H9 (cell line): Measurements from ENCODE around the gene NRCAM. TPM values are rescaled to one million over a fixed set of nuclear protein-coding genes. Genes with fewer than 3 reads are reported as not detected.

Source experiments
- DNase-seq: peaks from one replicate; pipeline ENCODE4 v3.0.0-alpha.2; 2017
- H2AFZ ChIP-seq: one replicate; pipeline ENCODE4 v1.6.1; 2013; ENCODE audit warnings: mild to moderate bottlenecking, low read length, control low read depth, moderate library complexity
- H2AK5ac ChIP-seq: 2 replicates; pipeline ENCODE4 v1.6.1; 2013; ENCODE audit warnings: low read length, control low read depth, mixed read lengths; ENCODE audit not compliant: insufficient read length
- H2BK120ac ChIP-seq: one replicate; pipeline ENCODE4 v1.6.1; 2013; ENCODE audit warnings: low read depth, mild to moderate bottlenecking, low read length, control low read depth, inconsistent platforms; ENCODE audit not compliant: poor library complexity, severe bottlenecking
- H2BK12ac ChIP-seq: 2 replicates; pipeline ENCODE4 v1.6.1; 2013; ENCODE audit warnings: low read length, control low read depth, mixed read lengths, low read depth; ENCODE audit not compliant: insufficient read length
- H2BK15ac ChIP-seq: 2 replicates; pipeline ENCODE4 v1.6.1; 2013; ENCODE audit warnings: low read depth, low read length, control low read depth
- H2BK20ac ChIP-seq: one replicate; pipeline ENCODE4 v1.6.1; 2013; ENCODE audit warnings: low read depth, mild to moderate bottlenecking, low read length, control low read depth, inconsistent platforms; ENCODE audit not compliant: poor library complexity, severe bottlenecking
- H2BK5ac ChIP-seq: 2 replicates; pipeline ENCODE4 v1.6.1; 2013; ENCODE audit warnings: low read length, control low read depth, mixed read lengths; ENCODE audit not compliant: insufficient read length
- H3K14ac ChIP-seq: 2 replicates; pipeline ENCODE4 v1.6.1; 2013; ENCODE audit warnings: low read length, control low read depth; ENCODE audit not compliant: insufficient read depth
- H3K18ac ChIP-seq: 2 replicates; pipeline ENCODE4 v1.6.1; 2013; ENCODE audit warnings: low read depth, mild to moderate bottlenecking, mixed read lengths, low read length, control low read depth; ENCODE audit not compliant: insufficient read length
- H3K23ac ChIP-seq: 2 replicates; pipeline ENCODE4 v1.6.1; 2013; ENCODE audit warnings: low read length, control low read depth, mixed read lengths, low read depth; ENCODE audit not compliant: insufficient read length
- H3K23me2 ChIP-seq: 2 replicates; pipeline ENCODE4 v1.6.1; 2013; ENCODE audit warnings: low read depth, mild to moderate bottlenecking, mixed read lengths, low read length, control low read depth; ENCODE audit not compliant: insufficient read length, poor library complexity, severe bottlenecking
- H3K27ac ChIP-seq: 2 replicates; pipeline ENCODE4 v1.5.1; 2013; ENCODE audit warnings: low read length, control low read depth, mixed read lengths, low read depth; ENCODE audit not compliant: insufficient read length
- H3K27me3 ChIP-seq: 2 replicates; pipeline ENCODE4 v1.6.1; 2013; ENCODE audit warnings: low read length, control low read depth, inconsistent platforms; ENCODE audit not compliant: insufficient read depth
- H3K4ac ChIP-seq: 2 replicates; pipeline ENCODE4 v1.6.1; 2013; ENCODE audit warnings: low read depth, mild to moderate bottlenecking, control low read depth, inconsistent platforms, low read length, moderate library complexity
- H3K4me1 ChIP-seq: 2 replicates; pipeline ENCODE4 v1.6.1; 2013; ENCODE audit warnings: low read length, control low read depth, inconsistent platforms; ENCODE audit not compliant: insufficient read depth
- H3K4me2 ChIP-seq: 2 replicates; pipeline ENCODE4 v1.6.1; 2013; ENCODE audit warnings: low read length, control low read depth, mixed read lengths; ENCODE audit not compliant: insufficient read length, insufficient read depth
- H3K56ac ChIP-seq: 2 replicates; pipeline ENCODE4 v1.6.1; 2013; ENCODE audit warnings: low read depth, mild to moderate bottlenecking, mixed read lengths, low read length, control low read depth; ENCODE audit not compliant: insufficient read length
- H3K79me1 ChIP-seq: 2 replicates; pipeline ENCODE4 v1.6.1; 2013; ENCODE audit warnings: low read depth, mild to moderate bottlenecking, moderate library complexity, low read length, control low read depth, inconsistent platforms; ENCODE audit not compliant: insufficient read depth, poor library complexity, severe bottlenecking
- H3K79me2 ChIP-seq: 2 replicates; pipeline ENCODE4 v1.6.1; 2013; ENCODE audit warnings: low read length, control low read depth, inconsistent platforms; ENCODE audit not compliant: insufficient read depth
- H3K9ac ChIP-seq: 2 replicates; pipeline ENCODE4 v1.6.1; 2013; ENCODE audit warnings: low read length, control low read depth, mixed read lengths; ENCODE audit not compliant: insufficient read length; ENCODE audit errors: extremely low read depth
- H3K9me3 ChIP-seq: one replicate; pipeline ENCODE4 v1.6.1; 2013; ENCODE audit warnings: low read depth, low read length, inconsistent platforms; ENCODE audit not compliant: control insufficient read depth
- H3T11ph ChIP-seq: one replicate; pipeline ENCODE4 v1.6.1; 2013; ENCODE audit warnings: mild to moderate bottlenecking, low read length, control low read depth, inconsistent platforms
- H4K20me1 ChIP-seq: one replicate; pipeline ENCODE4 v1.6.1; 2013; ENCODE audit not compliant: control insufficient read depth, insufficient read length, insufficient read depth
- H4K5ac ChIP-seq: 2 replicates; pipeline ENCODE4 v1.6.1; 2013; ENCODE audit warnings: low read depth, mild to moderate bottlenecking, mixed read lengths, low read length, control low read depth; ENCODE audit not compliant: insufficient read length
- H4K8ac ChIP-seq: replicated peaks from 2 replicates; pipeline ENCODE4 v1.6.1; 2013; ENCODE audit warnings: low read length, control low read depth, mixed read lengths, low read depth; ENCODE audit not compliant: insufficient read length
- H4K91ac ChIP-seq: 2 replicates; pipeline ENCODE4 v1.6.1; 2013; ENCODE audit warnings: low read depth, mild to moderate bottlenecking, moderate library complexity, mixed read lengths, low read length, control low read depth; ENCODE audit not compliant: insufficient read length
- H3K27ac Mint-ChIP-seq, 3 experiments: 2 replicates in 2 of 3; 3 replicates in 1 of 3; pipeline ENCODE4 v1.8.0; 2020 to 2021; ENCODE audit warnings: mixed read lengths in 3 of 3, mild to moderate bottlenecking in 1 of 3, moderate library complexity in 1 of 3
- H3K27me3 Mint-ChIP-seq: 2 replicates; pipeline ENCODE4 v1.8.0; 2021; ENCODE audit warnings: low read depth, mild to moderate bottlenecking, moderate library complexity, mixed read lengths
- H3K36me3 Mint-ChIP-seq, 3 experiments: 2 replicates in 2 of 3; 3 replicates in 1 of 3; pipeline ENCODE4 v1.8.0; 2020 to 2021; ENCODE audit warnings: low read depth in 3 of 3, mixed read lengths in 3 of 3; ENCODE audit not compliant: insufficient read depth in 1 of 3
- H3K4me1 Mint-ChIP-seq, 2 experiments: 2 replicates each; pipeline ENCODE4 v1.8.0; 2020; ENCODE audit warnings: mixed read lengths in 2 of 2
- H3K4me3 Mint-ChIP-seq, 2 experiments: 2 replicates in 1 of 2; 3 replicates in 1 of 2; pipeline ENCODE4 v1.8.0; 2020 to 2021; ENCODE audit warnings: mild to moderate bottlenecking in 2 of 2, mixed read lengths in 2 of 2, moderate library complexity in 1 of 2
- H3K9me3 Mint-ChIP-seq, 2 experiments: 2 replicates in 1 of 2; 3 replicates in 1 of 2; pipeline ENCODE4 v1.8.0; 2020; ENCODE audit warnings: mild to moderate bottlenecking in 2 of 2, mixed read lengths in 2 of 2, moderate library complexity in 1 of 2
- CTCF ChIP-seq: fragments of 200-600 bp; sonication (generic); conservative IDR thresholded peaks from 3 replicates; pipeline ENCODE4 v1.8.0; 2021; ENCODE audit warnings: antibody characterized with exemption, mild to moderate bottlenecking
- WGBS: extraction: QIAGEN DNeasy Blood & Tissue Kit; methylation state at CpG from one replicate; pipeline ENCODE4 v1.1.7; 2013; ENCODE audit warnings: missing lambda C conversion rate, low lambda C conversion rate, mixed read lengths; ENCODE audit not compliant: insufficient read length; ENCODE audit errors: extremely low coverage; 5-methylcytosine and 5-hydroxymethylcytosine counted together
- total RNA-seq: library from RNA; stranded (reverse); gene quantifications from 2 replicates; pipeline ENCODE4 v1.2.1, GENCODE V29; 2021

NRCAM gene
- total RNA-seq, 1 experiment from 2014 or later, result 2.3 TPM

GRCh38 chr7:108314049-108314448 is 142.2 kb downstream of the NRCAM start:
- H3K4me1 Mint-ChIP-seq, result peaks cover 11 to 12% of the 10 kb centered on the region in 2 experiments
- no peak overlapping the region for H3K27ac ChIP-seq
- TF ChIP-seq CTCF, result no peak
- H2AK5ac ChIP-seq, result no peak overlapping the region
- no peak overlapping the region for H2BK120ac ChIP-seq
- H3K27me3 Mint-ChIP-seq, result peaks cover 2% of the 10 kb centered on the region
- H3K9me3 ChIP-seq, result no peaks in the 10 kb centered on the region
- no peaks in the 10 kb centered on the region for H3K36me3 Mint-ChIP-seq
- H3K14ac ChIP-seq, result no peak overlapping the region
- H3K79me2 ChIP-seq, result no peaks in the 10 kb centered on the region
- H4K8ac ChIP-seq, result no peak overlapping the region
- no peaks in the 10 kb centered on the region for H3K23me2 ChIP-seq
- no peak overlapping the region for H2BK12ac ChIP-seq
- no peak overlapping the region for H3K56ac ChIP-seq
- H4K20me1 ChIP-seq, result no peaks in the 10 kb centered on the region
- peaks cover 0 to 3% of the 10 kb centered on the region in 2 experiments; a peak in 1 of 5 replicates for H3K9me3 Mint-ChIP-seq
- H3K23ac ChIP-seq, result no peak overlapping the region
- H4K91ac ChIP-seq, result no peak overlapping the region
- WGBS, result no CpG with 5 or more reads among the region's 2 CpGs
- H3K79me1 ChIP-seq, result no peaks in the 10 kb centered on the region
- no peak overlapping the region for H3K18ac ChIP-seq
- no peak overlapping the region for H4K5ac ChIP-seq
- H2AFZ ChIP-seq, result no peak overlapping the region
- H3K4ac ChIP-seq, result no peak overlapping the region
- H3K4me1 ChIP-seq, result no peaks in the 10 kb centered on the region; the same call in 1 of the 2 replicates
- no peak for DNase-seq
- no peak overlapping the region for H2BK15ac ChIP-seq
- no peak overlapping the region for H3K4me2 ChIP-seq
- no peaks in the 10 kb centered on the region for H3K27me3 ChIP-seq
- H3K27ac Mint-ChIP-seq, result no peak overlapping the region
- H3T11ph ChIP-seq, result no peak overlapping the region
- no peak overlapping the region for H2BK20ac ChIP-seq
- no peak overlapping the region for H2BK5ac ChIP-seq
- no peak overlapping the region for H3K4me3 Mint-ChIP-seq
- no peak overlapping the region for H3K9ac ChIP-seq
